Measurements from ENCODE around the gene SYT12. TPM values are rescaled to one million over a fixed set of nuclear protein-coding genes. Genes with fewer than 3 reads are reported as not detected.

SYT12 gene
- total and polyA plus RNA-seq, 4 donors: 0.12 to 0.25 (median 0.17) TPM; not detected in 1

DNA sequence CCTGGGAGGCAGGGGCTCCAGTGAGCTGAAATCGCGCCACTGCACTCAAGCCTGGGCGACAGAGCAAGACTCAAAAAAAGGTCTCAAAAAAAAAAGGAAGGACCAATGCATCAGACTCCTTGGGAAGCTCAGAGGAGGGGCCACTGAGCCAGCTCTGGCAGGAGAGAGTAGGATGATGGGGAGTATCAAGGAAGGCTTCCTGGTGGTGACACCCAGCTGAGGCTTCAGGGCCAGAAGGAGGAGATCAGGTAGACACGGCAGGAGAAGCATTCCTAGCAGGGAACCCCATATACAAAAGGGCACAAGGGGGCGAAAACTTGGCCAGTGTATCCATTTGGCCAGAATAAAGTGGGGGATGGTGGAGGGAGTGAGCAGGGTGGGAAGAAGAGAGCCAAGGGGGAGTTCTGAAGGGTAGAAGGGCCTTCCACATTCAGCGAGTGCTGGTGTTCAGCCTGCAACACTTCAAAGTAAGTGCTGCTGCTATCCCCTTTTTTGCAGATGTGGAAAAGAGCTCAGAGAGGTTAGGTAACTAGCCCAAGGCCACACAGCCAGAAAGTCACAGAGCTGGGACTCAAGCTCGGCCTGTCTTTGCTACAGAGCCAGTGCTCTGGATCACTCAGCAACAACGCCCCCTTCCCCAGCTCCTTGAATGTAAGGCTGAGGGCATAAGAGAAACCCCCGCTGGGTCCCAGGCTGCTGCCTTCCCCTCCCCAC, 28.4 kb downstream of the SYT12 start:
- Histone ChIP-seq H3K9me3 (ENCODE audit: control insufficient read depth in 4 of 4, insufficient read depth in 3 of 4, low read length in 3 of 4) (no peaks in the 10 kb centered on the region), H3K27ac (ENCODE audit: low read depth in 1 of 2, low read length in 1 of 2) (no peak overlapping the region), H3K36me3 (ENCODE audit: control insufficient read depth in 4 of 4, insufficient read depth in 4 of 4, low read length in 4 of 4) (no peaks in the 10 kb centered on the region), H3K4me3 (no peak overlapping the region), H3K9ac (ENCODE audit: insufficient read depth in 1 of 2, low read length in 2 of 2) (no peak overlapping the region), H3K27me3 (ENCODE audit: control insufficient read depth in 3 of 3, insufficient read depth in 3 of 3, low read length in 2 of 3) (no peaks in the 10 kb centered on the region), H3K4me1 (ENCODE audit: control insufficient read depth in 5 of 5, insufficient read depth in 5 of 5, low read length in 5 of 5) (peaks cover 0 to 24% (median 6%) of the 10 kb centered on the region in 5 donors)
- DNase-seq (no peak), ATAC-seq (ENCODE audit: insufficient read depth, low FRiP score) (no peak)
- TF ChIP-seq, protein P1, sequence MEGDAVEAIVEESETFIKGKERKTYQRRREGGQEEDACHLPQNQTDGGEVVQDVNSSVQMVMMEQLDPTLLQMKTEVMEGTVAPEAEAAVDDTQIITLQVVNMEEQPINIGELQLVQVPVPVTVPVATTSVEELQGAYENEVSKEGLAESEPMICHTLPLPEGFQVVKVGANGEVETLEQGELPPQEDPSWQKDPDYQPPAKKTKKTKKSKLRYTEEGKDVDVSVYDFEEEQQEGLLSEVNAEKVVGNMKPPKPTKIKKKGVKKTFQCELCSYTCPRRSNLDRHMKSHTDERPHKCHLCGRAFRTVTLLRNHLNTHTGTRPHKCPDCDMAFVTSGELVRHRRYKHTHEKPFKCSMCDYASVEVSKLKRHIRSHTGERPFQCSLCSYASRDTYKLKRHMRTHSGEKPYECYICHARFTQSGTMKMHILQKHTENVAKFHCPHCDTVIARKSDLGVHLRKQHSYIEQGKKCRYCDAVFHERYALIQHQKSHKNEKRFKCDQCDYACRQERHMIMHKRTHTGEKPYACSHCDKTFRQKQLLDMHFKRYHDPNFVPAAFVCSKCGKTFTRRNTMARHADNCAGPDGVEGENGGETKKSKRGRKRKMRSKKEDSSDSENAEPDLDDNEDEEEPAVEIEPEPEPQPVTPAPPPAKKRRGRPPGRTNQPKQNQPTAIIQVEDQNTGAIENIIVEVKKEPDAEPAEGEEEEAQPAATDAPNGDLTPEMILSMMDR (IDR thresholded peaks at IDR 0.05; ENCODE audit: control extremely low read depth, extremely low read depth): no peak
- 90 to 92% methylated on average over 9 of the region's 9 CpGs for WGBS, 2 donors

DNA sequence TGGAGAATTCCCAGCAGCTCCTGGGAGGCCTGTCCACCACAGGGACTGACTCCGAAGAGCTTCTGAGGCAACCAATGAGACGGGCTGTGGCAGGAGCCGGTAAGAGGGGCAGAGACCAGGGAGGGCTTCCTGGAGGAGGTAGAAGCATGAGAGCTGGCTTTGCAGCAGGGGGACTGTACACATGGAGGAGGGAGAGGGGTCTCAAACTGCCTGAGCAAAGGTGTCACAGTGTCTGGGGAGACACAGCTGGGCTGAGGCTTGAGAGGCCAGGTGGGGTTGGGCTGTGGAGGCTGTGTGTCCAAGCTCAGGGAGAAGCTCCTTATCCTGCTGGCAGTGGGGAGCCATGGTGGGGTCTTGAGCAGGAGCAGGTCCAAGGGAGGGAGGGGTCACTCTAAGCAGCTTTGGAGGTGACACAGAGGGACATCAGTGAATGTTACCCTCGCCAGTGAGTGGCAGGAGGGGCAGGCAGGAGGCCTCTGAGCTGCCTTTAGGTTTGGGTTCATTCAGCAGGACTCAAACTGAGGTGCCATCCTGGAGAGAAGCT, 29.1 kb downstream of the SYT12 start:
- no peaks in the 10 kb centered on the region for H3K27me3 ChIP-seq (ENCODE audit: control insufficient read depth in 3 of 3, insufficient read depth in 3 of 3, low read length in 2 of 3)
- H3K4me3 ChIP-seq: no peak overlapping the region
- no peak for ATAC-seq (ENCODE audit: insufficient read depth, low FRiP score)
- no peaks in the 10 kb centered on the region for H3K9me3 ChIP-seq (ENCODE audit: control insufficient read depth in 4 of 4, insufficient read depth in 3 of 4, low read length in 3 of 4)
- peaks cover 0 to 26% (median 7%) of the 10 kb centered on the region in 5 donors for H3K4me1 ChIP-seq (ENCODE audit: control insufficient read depth in 5 of 5, insufficient read depth in 5 of 5, low read length in 5 of 5)
- H3K27ac ChIP-seq (ENCODE audit: low read depth in 1 of 2, low read length in 1 of 2): no peak overlapping the region
- H3K36me3 ChIP-seq (ENCODE audit: control insufficient read depth in 4 of 4, insufficient read depth in 4 of 4, low read length in 4 of 4): no peaks in the 10 kb centered on the region
- H3K9ac ChIP-seq (ENCODE audit: insufficient read depth in 1 of 2, low read length in 2 of 2): no peak overlapping the region
- TF ChIP-seq, protein P1 (IDR thresholded peaks at IDR 0.05; ENCODE audit: control extremely low read depth, extremely low read depth): no peak
- no peak for DNase-seq
- WGBS, 2 donors: 86 to 88% methylated on average over 4 of the region's 4 CpGs

- 90 to 93% methylated on average over 5 of the region's 5 CpGs for WGBS, 2 donors
- DNase-seq (no peak), ATAC-seq (ENCODE audit: insufficient read depth, low FRiP score) (no peak)
- H3K27me3 ChIP-seq (ENCODE audit: control insufficient read depth in 3 of 3, insufficient read depth in 3 of 3, low read length in 2 of 3): no peaks in the 10 kb centered on the region
- no peak overlapping the region for H3K9ac ChIP-seq (ENCODE audit: insufficient read depth in 1 of 2, low read length in 2 of 2)
- no peaks in the 10 kb centered on the region for H3K9me3 ChIP-seq (ENCODE audit: control insufficient read depth in 4 of 4, insufficient read depth in 3 of 4, low read length in 3 of 4)
- H3K27ac ChIP-seq (ENCODE audit: low read depth in 1 of 2, low read length in 1 of 2): no peak overlapping the region
- TF ChIP-seq, protein P1 (IDR thresholded peaks at IDR 0.05; ENCODE audit: control extremely low read depth, extremely low read depth): no peak
- H3K36me3 ChIP-seq (ENCODE audit: control insufficient read depth in 4 of 4, insufficient read depth in 4 of 4, low read length in 4 of 4): no peaks in the 10 kb centered on the region
- peaks cover 0 to 31% (median 7%) of the 10 kb centered on the region in 5 donors for H3K4me1 ChIP-seq (ENCODE audit: control insufficient read depth in 5 of 5, insufficient read depth in 5 of 5, low read length in 5 of 5)
- H3K4me3 ChIP-seq: no peak overlapping the region
These were observed 30.0 kb downstream of the SYT12 start for GRCh38 chr11:67052891-67053290.

All from lung (tissue), 12 donors.